Subcutaneous abdominal adipose tissue (tissue), 5 donors: ENCODE measurements around the gene JAK1.

Experiments used
- H3K27ac ChIP-seq: one replicate; pipeline ENCODE4 v1.7.0; 2013; ENCODE audit warnings: low read depth, mild to moderate bottlenecking, inconsistent platforms, low read length, moderate library complexity
- H3K27me3 ChIP-seq, 5 donors: one replicate each; pipeline ENCODE4 v1.7.0; 2013; ENCODE audit warnings: low read length in 5 of 5, inconsistent platforms in 1 of 5; ENCODE audit not compliant: control insufficient read depth in 5 of 5, insufficient read depth in 4 of 5
- H3K36me3 ChIP-seq, 5 donors: one replicate each; pipeline ENCODE4 v1.7.0; 2013; ENCODE audit warnings: low read length in 5 of 5; ENCODE audit not compliant: control insufficient read depth in 5 of 5, insufficient read depth in 5 of 5
- H3K4me1 ChIP-seq, 5 donors: one replicate each; pipeline ENCODE4 v1.7.0; 2013; ENCODE audit warnings: low read length in 5 of 5, mild to moderate bottlenecking in 3 of 5, moderate library complexity in 1 of 5; ENCODE audit not compliant: control insufficient read depth in 5 of 5, insufficient read depth in 5 of 5
- H3K4me3 ChIP-seq, 5 donors: one replicate each; pipeline ENCODE4 v1.7.0; 2013; ENCODE audit warnings: low read length in 5 of 5, low read depth in 1 of 5
- H3K9ac ChIP-seq, 5 donors: one replicate each; pipeline ENCODE4 v1.7.0; 2013; ENCODE audit warnings: low read length in 5 of 5, mild to moderate bottlenecking in 4 of 5, moderate library complexity in 3 of 5
- H3K9me3 ChIP-seq, 5 donors: one replicate each; pipeline ENCODE4 v1.7.0; 2013; ENCODE audit warnings: low read length in 5 of 5; ENCODE audit not compliant: control insufficient read depth in 5 of 5
- donor health status: healthy.
- donor health status: healthy.
- donor health status: healthy.
- donor health status: healthy.
- donor health status: healthy.

Gene JAK1

GRCh38 chr1:64857347-64857746, 109.0 kb downstream of the JAK1 start:
- Histone ChIP-seq H3K9me3 (no peaks in the 10 kb centered on the region), H3K36me3 (peaks cover 15 to 93% (median 82%) of the 10 kb centered on the region in 5 donors), H3K4me3 (no peak overlapping the region), H3K9ac (no peak overlapping the region), H3K4me1 (peaks cover 0 to 13% (median 3%) of the 10 kb centered on the region in 5 donors), H3K27me3 (no peaks in the 10 kb centered on the region), H3K27ac (no peak overlapping the region)

- H3K9ac ChIP-seq, result no peak overlapping the region
- no peak overlapping the region for H3K4me3 ChIP-seq
- H3K4me1 ChIP-seq, result peaks cover 0 to 14% (median 3%) of the 10 kb centered on the region in 5 donors
- no peaks in the 10 kb centered on the region for H3K9me3 ChIP-seq
- H3K27me3 ChIP-seq, result no peaks in the 10 kb centered on the region
- H3K36me3 ChIP-seq, result peaks cover 15 to 88% (median 84%) of the 10 kb centered on the region in 5 donors
- H3K27ac ChIP-seq, result no peak overlapping the region
Observed at GRCh38 chr1:64856553-64856952, 109.8 kb downstream of the JAK1 start.

- H3K9me3 ChIP-seq, result no peaks in the 10 kb centered on the region
- H3K27me3 ChIP-seq, result no peaks in the 10 kb centered on the region
- H3K36me3 ChIP-seq, result peaks cover 15 to 88% (median 83%) of the 10 kb centered on the region in 5 donors
- H3K27ac ChIP-seq, result no peak overlapping the region
- peaks cover 0 to 18% (median 3%) of the 10 kb centered on the region in 5 donors for H3K4me1 ChIP-seq
- H3K9ac ChIP-seq, result no peak overlapping the region
- H3K4me3 ChIP-seq, result no peak overlapping the region
Observed at GRCh38 chr1:64855557-64855956, 110.8 kb downstream of the JAK1 start.

GRCh38 chr1:64854674-64855073, 111.7 kb downstream of the JAK1 start:
- no peak overlapping the region for H3K4me3 ChIP-seq
- H3K9me3 ChIP-seq, result no peaks in the 10 kb centered on the region
- H3K36me3 ChIP-seq, result peaks cover 15 to 92% (median 88%) of the 10 kb centered on the region in 5 donors

GRCh38 chr1:64851664-64852063, 114.7 kb downstream of the JAK1 start:
- H3K4me1 ChIP-seq, result peaks cover 0 to 27% (median 2%) of the 10 kb centered on the region in 5 donors
- no peak overlapping the region for H3K27ac ChIP-seq
- H3K27me3 ChIP-seq, result no peaks in the 10 kb centered on the region
- H3K4me3 ChIP-seq, result no peak overlapping the region
- no peak overlapping the region for H3K9ac ChIP-seq
- peaks cover 6 to 91% (median 86%) of the 10 kb centered on the region in 5 donors for H3K36me3 ChIP-seq
- H3K9me3 ChIP-seq, result no peaks in the 10 kb centered on the region

More at GRCh38 chr1:64854674-64855073, 111.7 kb downstream of the JAK1 start:
- H3K27me3 ChIP-seq, result no peaks in the 10 kb centered on the region
- no peak overlapping the region for H3K9ac ChIP-seq
- H3K4me1 ChIP-seq, result peaks cover 0 to 20% (median 0%) of the 10 kb centered on the region in 5 donors
- H3K27ac ChIP-seq, result no peak overlapping the region

- Histone ChIP-seq H3K4me3 (no peak overlapping the region), H3K27me3 (no peaks in the 10 kb centered on the region), H3K36me3 (peaks cover 6 to 91% (median 86%) of the 10 kb centered on the region in 5 donors), H3K9ac (no peak overlapping the region), H3K9me3 (no peaks in the 10 kb centered on the region), H3K4me1 (peaks cover 0 to 24% (median 2%) of the 10 kb centered on the region in 5 donors), H3K27ac (no peak overlapping the region)
Observed at GRCh38 chr1:64850846-64851245, 115.5 kb downstream of the JAK1 start.

- Histone ChIP-seq H3K36me3 (peaks cover 3 to 91% (median 88%) of the 10 kb centered on the region in 5 donors), H3K27me3 (no peaks in the 10 kb centered on the region), H3K27ac (no peak overlapping the region), H3K4me1 (peaks cover 0 to 24% (median 2%) of the 10 kb centered on the region in 5 donors), H3K4me3 (no peak overlapping the region), H3K9me3 (no peaks in the 10 kb centered on the region), H3K9ac (no peak overlapping the region)
Observed at GRCh38 chr1:64849942-64850341, 116.4 kb downstream of the JAK1 start.

GRCh38 chr1:64848803-64849202, 117.5 kb downstream of the JAK1 start:
- no peaks in the 10 kb centered on the region for H3K27me3 ChIP-seq
- no peak overlapping the region for H3K4me3 ChIP-seq
- no peak overlapping the region for H3K27ac ChIP-seq
- H3K36me3 ChIP-seq, result peaks cover 2 to 91% (median 88%) of the 10 kb centered on the region in 5 donors
- H3K9me3 ChIP-seq, result no peaks in the 10 kb centered on the region
- peaks cover 0 to 24% (median 4%) of the 10 kb centered on the region in 5 donors for H3K4me1 ChIP-seq
- no peak overlapping the region for H3K9ac ChIP-seq

- Histone ChIP-seq H3K9ac (no peak overlapping the region), H3K36me3 (peaks cover 4 to 91% (median 88%) of the 10 kb centered on the region in 5 donors), H3K4me1 (peaks cover 0 to 24% (median 5%) of the 10 kb centered on the region in 5 donors), H3K27me3 (no peaks in the 10 kb centered on the region), H3K9me3 (no peaks in the 10 kb centered on the region), H3K4me3 (no peak overlapping the region), H3K27ac (no peak overlapping the region)
Observed at GRCh38 chr1:64848136-64848535, 118.2 kb downstream of the JAK1 start.

- peaks cover under 1 to 29% (median 5%) of the 10 kb centered on the region in 5 donors for H3K4me1 ChIP-seq
- peaks cover 4 to 90% (median 85%) of the 10 kb centered on the region in 5 donors for H3K36me3 ChIP-seq
- H3K27me3 ChIP-seq, result no peaks in the 10 kb centered on the region
- H3K27ac ChIP-seq, result no peak overlapping the region
- H3K9ac ChIP-seq, result no peak overlapping the region
- no peak overlapping the region for H3K4me3 ChIP-seq
- H3K9me3 ChIP-seq, result no peaks in the 10 kb centered on the region
Observed at GRCh38 chr1:64847666-64848065, 118.7 kb downstream of the JAK1 start.
